GM13977 (cell line): ENCODE results near the gene ZIM2.

Experiments used
- DNase-seq: peaks from one replicate; pipeline ENCODE4 v3.0.0; 2012; ENCODE audit warnings: low spot score
- CTCF ChIP-seq: IDR thresholded peaks from 2 replicates; pipeline ENCODE4 v1.5.1; 2012; ENCODE audit warnings: mild to moderate bottlenecking, control low read depth; ENCODE audit not compliant: insufficient read depth; ENCODE audit errors: extremely low read depth, missing control alignments
- in situ Hi-C: fragments of 300-500 bp; cut with MboI; formaldehyde crosslinking; loops from one replicate; pipeline ENCODE4 v1.12.0; 2022; ENCODE audit warnings: low sequenced_read_pairs, low pct_unique_long_range_greater_than_20kb, mixed read lengths, inconsistent platforms; ENCODE audit not compliant: unreplicated experiment

The ZIM2 gene

GRCh38 chr19:56813531-56813930, 27.0 kb downstream of the ZIM2 start:
- no peak for DNase-seq
- no peak for TF ChIP-seq CTCF
- in situ Hi-C loops, result no loop called here

GRCh38 chr19:56811480-56811879, 29.0 kb downstream of the ZIM2 start:
- no peak for DNase-seq

GRCh38 chr19:56810260-56810659, 30.3 kb downstream of the ZIM2 start:
- in situ Hi-C loops, result no loop called here
- no peak for TF ChIP-seq CTCF
- no peak for DNase-seq

More at GRCh38 chr19:56811480-56811879, 29.0 kb downstream of the ZIM2 start:
- in situ Hi-C loops, result no loop called here
- no peak for TF ChIP-seq CTCF

GRCh38 chr19:56808717-56809392, 31.7 kb downstream of the ZIM2 start:
- no peak for TF ChIP-seq CTCF
- in situ Hi-C loops, result no loop called here
- DNase-seq, result no peak

GRCh38 chr19:56806639-56807038, 33.9 kb downstream of the ZIM2 start:
- in situ Hi-C loops, result no loop called here
- TF ChIP-seq CTCF, result no peak
- no peak for DNase-seq

- no peak for TF ChIP-seq CTCF
- in situ Hi-C loops, result no loop called here
- no peak for DNase-seq
Measured at GRCh38 chr19:56778351-56778750, 62.2 kb downstream of the ZIM2 start.
